PC-3 (cell line): ENCODE measurements around the gene ERFE.

Experiments used
- CTCF ChIP-seq: fragments of 300-600 bp; sonication (generic); conservative IDR thresholded peaks from 2 replicates; pipeline ENCODE4 v1.5.1; 2017; ENCODE audit warnings: antibody characterized with exemption, low read depth, mild to moderate bottlenecking, low read length
- EZH2 ChIP-seq: fragments of 300-600 bp; sonication (generic); IDR thresholded peaks from one replicate; pipeline ENCODE4 v1.6.1; 2017; ENCODE audit warnings: antibody characterized with exemption, mild to moderate bottlenecking, low read length; ENCODE audit not compliant: unreplicated experiment
- EZH2phosphoT487 ChIP-seq: fragments of 300-600 bp; sonication (generic); IDR thresholded peaks from 2 replicates; pipeline ENCODE4 v1.6.1; 2018; ENCODE audit warnings: mild to moderate bottlenecking, antibody characterized with exemption, low read length, borderline replicate concordance

- peak; percentile 45 for TF ChIP-seq CTCF
- TF ChIP-seq EZH2, result no peak
- TF ChIP-seq EZH2phosphoT487, result no peak
Observed at GRCh38 chr2:238173692-238174091, 14.9 kb downstream of the ERFE start.
